Activated CD4-positive, alpha-beta T cell treated with anti-CD3 and anti-CD28 coated beads, Interleukin-10, Interleukin-2, amounts not matched to agents 100 ng/mL and 50 ng/mL, durations not matched to agents 16 hours and 8 hours (primary cell): ENCODE measurements around the gene LYSMD2.

Source experiments
- DNase-seq: peaks from one replicate; pipeline ENCODE4 v3.0.0-alpha.2; 2020

LYSMD2 gene

GRCh38 chr15:51718746-51719145 is 18.7 kb downstream of the LYSMD2 start:
- no peak for DNase-seq

GRCh38 chr15:51718219-51718618 is 19.2 kb downstream of the LYSMD2 start:
- no peak for DNase-seq

- no peak for DNase-seq
These were observed 22.5 kb downstream of the LYSMD2 start for GRCh38 chr15:51714911-51715310.

- DNase-seq, result no peak
These were observed 23.3 kb downstream of the LYSMD2 start for GRCh38 chr15:51714162-51714561.

GRCh38 chr15:51709031-51709430 is 28.4 kb downstream of the LYSMD2 start:
- no peak for DNase-seq

GRCh38 chr15:51708013-51708412 is 29.4 kb downstream of the LYSMD2 start:
- DNase-seq, result no peak

GRCh38 chr15:51706926-51707608 is 30.4 kb downstream of the LYSMD2 start:
- DNase-seq, result no peak

GRCh38 chr15:51706291-51706690 is 31.2 kb downstream of the LYSMD2 start:
- no peak for DNase-seq

GRCh38 chr15:51702710-51703109 is 34.7 kb downstream of the LYSMD2 start:
- no peak for DNase-seq

GRCh38 chr15:51699373-51699772 is 38.1 kb downstream of the LYSMD2 start:
- no peak for DNase-seq

- DNase-seq, result no peak
These were observed 40.3 kb downstream of the LYSMD2 start for GRCh38 chr15:51697163-51697562.

- no peak for DNase-seq
These were observed 40.9 kb downstream of the LYSMD2 start for GRCh38 chr15:51696566-51696965.

- no peak for DNase-seq
These were observed 45.3 kb downstream of the LYSMD2 start for GRCh38 chr15:51692154-51692553.

GRCh38 chr15:51688863-51689262 is 48.6 kb downstream of the LYSMD2 start:
- DNase-seq, result no peak

- DNase-seq, result no peak
These were observed 49.9 kb downstream of the LYSMD2 start for GRCh38 chr15:51687565-51687964.

GRCh38 chr15:51681303-51681963 is 56.0 kb downstream of the LYSMD2 start, which contains the start of gene SCG3:
TSS of gene SCG3 (plus strand) at chr15:51681503. CDS start at chr15:51681756, 253 bp downstream.
- DNase-seq, result peak; percentile 57

GRCh38 chr15:51680321-51680720 is 57.1 kb downstream of the LYSMD2 start:
- no peak for DNase-seq

GRCh38 chr15:51678096-51678495 is 59.4 kb downstream of the LYSMD2 start:
- peak; percentile 10 for DNase-seq

- no peak for DNase-seq
These were observed 60.0 kb downstream of the LYSMD2 start for GRCh38 chr15:51677452-51677851.

GRCh38 chr15:51677021-51677420 is 60.4 kb downstream of the LYSMD2 start:
- DNase-seq, result no peak

- no peak for DNase-seq
These were observed 62.2 kb downstream of the LYSMD2 start for GRCh38 chr15:51675234-51675633.
